HG03280 (cell line): ENCODE data around the gene DUOXA1.
"Not testable (repeated sequence)": the region's sequence is repeated elsewhere in the genome, so short reads cannot be mapped to it uniquely, and the experiment has no call there.

Source experiments
- ATAC-seq: cut with Tn5 transposase; IDR thresholded peaks from one replicate; pipeline ENCODE4 v1.9.1; 2021; ENCODE audit warnings: mild to moderate bottlenecking, moderate library complexity; ENCODE audit not compliant: unreplicated experiment

DUOXA1 gene

GRCh38 chr15:45114076-45114750, 15.5 kb downstream of the DUOXA1 start, which contains the start of the genes DUOX2 and DUOXA2:
Gene DUOX2, minus strand, starts transcription at chr15:45114172. Its CDS starts 761 bp downstream, at chr15:45113411.
Gene DUOXA2, plus strand, starts transcription at chr15:45114326. Its CDS starts 280 bp downstream, at chr15:45114606.
- ATAC-seq = no peak

- no peak for ATAC-seq
Measured at GRCh38 chr15:45113380-45113990, 16.2 kb downstream of the DUOXA1 start.

GRCh38 chr15:45112591-45113379, 16.9 kb downstream of the DUOXA1 start:
- no peak for ATAC-seq

GRCh38 chr15:45112143-45112590, 17.5 kb downstream of the DUOXA1 start:
- no peak for ATAC-seq

GRCh38 chr15:45111390-45112142, 18.1 kb downstream of the DUOXA1 start:
- ATAC-seq = no peak

- ATAC-seq = no peak
Measured at GRCh38 chr15:45110256-45110820, 19.3 kb downstream of the DUOXA1 start.

- no peak for ATAC-seq
Measured at GRCh38 chr15:45107941-45108630, 21.6 kb downstream of the DUOXA1 start.

- ATAC-seq = no peak
Measured at GRCh38 chr15:45106002-45106790, 23.5 kb downstream of the DUOXA1 start.

- ATAC-seq = no peak
Measured at GRCh38 chr15:45105586-45105985, 24.1 kb downstream of the DUOXA1 start.

GRCh38 chr15:45104170-45104569, 25.5 kb downstream of the DUOXA1 start:
- ATAC-seq = not testable (repeated sequence)

GRCh38 chr15:45102226-45102625, 27.5 kb downstream of the DUOXA1 start:
- ATAC-seq = no peak

- ATAC-seq = no peak
Measured at GRCh38 chr15:45101749-45102148, 27.9 kb downstream of the DUOXA1 start.

- ATAC-seq = no peak
Measured at GRCh38 chr15:45100884-45101625, 28.6 kb downstream of the DUOXA1 start.

GRCh38 chr15:45099549-45100165, 30.0 kb downstream of the DUOXA1 start:
- ATAC-seq = no peak

- ATAC-seq = no peak
Measured at GRCh38 chr15:45097466-45097865, 32.2 kb downstream of the DUOXA1 start.

GRCh38 chr15:45095661-45096060, 34.0 kb downstream of the DUOXA1 start:
- ATAC-seq = no peak

GRCh38 chr15:45094358-45094730, 35.3 kb downstream of the DUOXA1 start:
- no peak for ATAC-seq
